HEK293 (cell line): Measurements from ENCODE around the gene RAMAC.
A peak's percentile ranks its signal among the peaks of the same experiment; 100 is the strongest.

Experiments
- FEZF1 ChIP-seq: fragments of 450-650 bp; formaldehyde crosslinking; IDR thresholded peaks from 2 replicates; pipeline ENCODE4 v1.5.1; 2016; ENCODE audit warnings: missing biosample characterization, missing genetic modification characterization
- GLIS1 ChIP-seq: fragments of 450-650 bp; formaldehyde crosslinking; IDR thresholded peaks from 2 replicates; pipeline ENCODE4 v1.5.1; 2016; ENCODE audit warnings: missing biosample characterization, missing genetic modification characterization
- HOXC10 ChIP-seq: sonication (generic); formaldehyde crosslinking; IDR thresholded peaks from 2 replicates; pipeline ENCODE4 v1.8.1; 2023; ENCODE audit warnings: mild to moderate bottlenecking, missing genetic modification reagents
- IKZF3 ChIP-seq: fragments of 450-650 bp; IDR thresholded peaks from 2 replicates; pipeline ENCODE4 v1.5.0; 2018; ENCODE audit warnings: missing biosample characterization, mild to moderate bottlenecking, missing genetic modification characterization, moderate library complexity
- MZF1 ChIP-seq: fragments of 450-650 bp; formaldehyde crosslinking; IDR thresholded peaks from 2 replicates; pipeline ENCODE4 v1.5.1; 2017; ENCODE audit warnings: missing biosample characterization, missing genetic modification characterization, borderline replicate concordance
- RBAK ChIP-seq: fragments of 450-650 bp; formaldehyde crosslinking; IDR thresholded peaks from 2 replicates; pipeline ENCODE4 v1.5.1; 2016; ENCODE audit warnings: missing biosample characterization, missing genetic modification characterization
- REPIN1 ChIP-seq: fragments of 450-650 bp; formaldehyde crosslinking; IDR thresholded peaks from 2 replicates; pipeline ENCODE4 v1.5.1; 2017; ENCODE audit warnings: missing biosample characterization, missing genetic modification characterization, low read depth
- SP7 ChIP-seq: fragments of 450-650 bp; formaldehyde crosslinking; IDR thresholded peaks from 2 replicates; pipeline ENCODE4 v1.5.1; 2016; ENCODE audit warnings: missing biosample characterization, missing genetic modification characterization
- ZBTB7A ChIP-seq: fragments of 450-650 bp; formaldehyde crosslinking; IDR thresholded peaks from 2 replicates; pipeline ENCODE4 v1.5.1; 2016; ENCODE audit warnings: low read depth, missing biosample characterization, missing genetic modification characterization
- ZFP41 ChIP-seq: fragments of 450-650 bp; formaldehyde crosslinking; IDR thresholded peaks from 2 replicates; pipeline ENCODE4 v1.5.1; 2016; ENCODE audit warnings: missing biosample characterization, missing genetic modification characterization, borderline replicate concordance
- ZNF133 ChIP-seq: fragments of 450-650 bp; formaldehyde crosslinking; IDR thresholded peaks from 2 replicates; pipeline ENCODE4 v1.5.1; 2016; ENCODE audit warnings: missing biosample characterization, missing genetic modification characterization
- ZNF157 ChIP-seq: fragments of 450-650 bp; formaldehyde crosslinking; IDR thresholded peaks from 2 replicates; pipeline ENCODE4 v1.5.1; 2016; ENCODE audit warnings: missing biosample characterization, missing genetic modification characterization
- ZNF16 ChIP-seq: fragments of 450-650 bp; formaldehyde crosslinking; IDR thresholded peaks from 2 replicates; pipeline ENCODE4 v1.5.1; 2016; ENCODE audit warnings: low read depth, missing biosample characterization, missing genetic modification characterization
- ZNF174 ChIP-seq: fragments of 450-650 bp; formaldehyde crosslinking; IDR thresholded peaks from 2 replicates; pipeline ENCODE4 v1.5.0; 2017; ENCODE audit warnings: missing biosample characterization, mild to moderate bottlenecking, missing genetic modification characterization
- ZNF211 ChIP-seq: fragments of 450-650 bp; formaldehyde crosslinking; IDR thresholded peaks from 2 replicates; pipeline ENCODE4 v1.5.1; 2016; ENCODE audit warnings: low read depth, missing biosample characterization, missing genetic modification characterization
- ZNF221 ChIP-seq: fragments of 450-650 bp; formaldehyde crosslinking; IDR thresholded peaks from 2 replicates; pipeline ENCODE4 v1.5.1; 2017; ENCODE audit warnings: missing biosample characterization, missing genetic modification characterization, borderline replicate concordance
- ZNF335 ChIP-seq: fragments of 450-650 bp; formaldehyde crosslinking; conservative IDR thresholded peaks from 2 replicates; pipeline ENCODE4 v1.5.1; 2016; ENCODE audit warnings: missing biosample characterization, missing genetic modification characterization
- ZNF501 ChIP-seq: fragments of 450-650 bp; formaldehyde crosslinking; IDR thresholded peaks from 2 replicates; pipeline ENCODE4 v1.5.1; 2016; ENCODE audit warnings: missing biosample characterization, missing genetic modification characterization
- ZNF521 ChIP-seq: fragments of 450-650 bp; formaldehyde crosslinking; IDR thresholded peaks from 2 replicates; pipeline ENCODE4 v1.5.1; 2017; ENCODE audit warnings: missing biosample characterization, mild to moderate bottlenecking, missing genetic modification characterization
- ZNF530 ChIP-seq: fragments of 450-650 bp; formaldehyde crosslinking; IDR thresholded peaks from 2 replicates; pipeline ENCODE4 v1.5.1; 2016; ENCODE audit warnings: low read depth, missing biosample characterization, missing genetic modification characterization
- ZNF544 ChIP-seq: fragments of 450-650 bp; formaldehyde crosslinking; IDR thresholded peaks from 2 replicates; pipeline ENCODE4 v1.5.0; 2017; ENCODE audit warnings: missing biosample characterization, missing genetic modification characterization
- ZNF623 ChIP-seq: fragments of 450-650 bp; formaldehyde crosslinking; IDR thresholded peaks from 2 replicates; pipeline ENCODE4 v1.5.1; 2016; ENCODE audit warnings: missing biosample characterization, missing genetic modification characterization
- ZNF664 ChIP-seq: fragments of 450-650 bp; formaldehyde crosslinking; IDR thresholded peaks from 2 replicates; pipeline ENCODE4 v1.5.1; 2016; ENCODE audit warnings: missing biosample characterization, missing genetic modification characterization
- ZNF776 ChIP-seq: fragments of 450-650 bp; formaldehyde crosslinking; IDR thresholded peaks from 2 replicates; pipeline ENCODE4 v1.5.0; 2017; ENCODE audit warnings: missing biosample characterization, missing genetic modification characterization, borderline replicate concordance
- ZNF830 ChIP-seq: fragments of 450-650 bp; IDR thresholded peaks from 2 replicates; pipeline ENCODE4 v1.5.0; 2018; ENCODE audit warnings: missing biosample characterization, missing genetic modification characterization, low read depth, mild to moderate bottlenecking, moderate library complexity
- ZNF843 ChIP-seq: fragments of 450-650 bp; formaldehyde crosslinking; IDR thresholded peaks from 2 replicates; pipeline ENCODE4 v1.5.1; 2016; ENCODE audit warnings: missing biosample characterization, missing genetic modification characterization
- TF ChIP-seq, protein P1 (sequence below): fragments of 450-650 bp; formaldehyde crosslinking; IDR thresholded peaks from 2 replicates; pipeline ENCODE4 v1.5.1; 2017; ENCODE audit warnings: missing biosample characterization, missing genetic modification characterization
- TF ChIP-seq, protein P2 (sequence below): fragments of 450-650 bp; formaldehyde crosslinking; IDR thresholded peaks from 2 replicates; pipeline ENCODE4 v1.5.1; 2017; ENCODE audit warnings: missing biosample characterization, missing genetic modification characterization
- TF ChIP-seq, protein P3 (sequence below): fragments of 450-650 bp; formaldehyde crosslinking; IDR thresholded peaks from 2 replicates; pipeline ENCODE4 v1.5.1; 2017; ENCODE audit warnings: missing biosample characterization, missing genetic modification characterization
- TF ChIP-seq, protein P4 (sequence below): fragments of 450-650 bp; formaldehyde crosslinking; IDR thresholded peaks from 2 replicates; pipeline ENCODE4 v1.5.1; 2016; ENCODE audit warnings: missing biosample characterization, missing genetic modification characterization

Gene RAMAC

DNA sequence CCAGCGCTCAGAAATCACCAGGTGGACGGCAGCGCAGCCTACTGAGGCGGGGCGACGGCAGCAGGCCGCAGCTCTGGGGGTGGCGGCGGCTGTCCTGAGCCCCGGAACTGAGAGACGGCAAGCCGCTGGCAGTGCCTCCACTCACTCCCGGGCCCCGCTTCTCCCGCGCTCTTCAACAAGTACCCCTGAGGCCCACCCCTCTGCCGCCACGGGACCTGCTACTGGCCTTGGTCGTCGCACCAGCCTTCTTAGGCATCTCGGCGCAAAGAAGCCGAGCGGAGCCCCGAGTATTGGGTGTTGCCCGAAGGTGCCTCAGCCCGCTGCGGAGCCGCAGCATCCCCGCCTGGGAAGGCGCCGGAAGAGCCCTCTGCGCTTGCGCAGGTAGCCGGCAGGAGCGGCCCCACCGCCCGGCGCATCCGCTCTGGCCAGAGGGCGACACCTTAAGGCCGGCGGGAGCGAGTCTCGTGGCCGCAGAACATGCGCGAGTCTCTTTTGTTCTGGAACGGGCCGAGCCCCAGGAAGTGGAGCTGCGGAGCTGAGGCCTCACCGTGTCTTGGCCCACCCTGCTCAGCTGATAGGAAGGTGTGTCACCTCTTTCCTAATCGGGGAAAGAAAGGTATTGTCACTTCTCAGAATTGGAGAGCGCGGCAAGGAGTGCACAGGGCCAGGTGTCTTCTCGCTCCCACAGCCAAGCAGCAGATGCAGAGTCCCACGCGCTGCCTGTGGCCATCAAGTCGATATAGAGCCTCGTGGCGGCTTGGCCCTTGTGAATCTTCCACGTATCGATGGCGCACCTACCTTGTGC, 25.5 kb downstream of the RAMAC start, which contains the start of gene C15orf40 (continued):
- TF ChIP-seq, protein P1, sequence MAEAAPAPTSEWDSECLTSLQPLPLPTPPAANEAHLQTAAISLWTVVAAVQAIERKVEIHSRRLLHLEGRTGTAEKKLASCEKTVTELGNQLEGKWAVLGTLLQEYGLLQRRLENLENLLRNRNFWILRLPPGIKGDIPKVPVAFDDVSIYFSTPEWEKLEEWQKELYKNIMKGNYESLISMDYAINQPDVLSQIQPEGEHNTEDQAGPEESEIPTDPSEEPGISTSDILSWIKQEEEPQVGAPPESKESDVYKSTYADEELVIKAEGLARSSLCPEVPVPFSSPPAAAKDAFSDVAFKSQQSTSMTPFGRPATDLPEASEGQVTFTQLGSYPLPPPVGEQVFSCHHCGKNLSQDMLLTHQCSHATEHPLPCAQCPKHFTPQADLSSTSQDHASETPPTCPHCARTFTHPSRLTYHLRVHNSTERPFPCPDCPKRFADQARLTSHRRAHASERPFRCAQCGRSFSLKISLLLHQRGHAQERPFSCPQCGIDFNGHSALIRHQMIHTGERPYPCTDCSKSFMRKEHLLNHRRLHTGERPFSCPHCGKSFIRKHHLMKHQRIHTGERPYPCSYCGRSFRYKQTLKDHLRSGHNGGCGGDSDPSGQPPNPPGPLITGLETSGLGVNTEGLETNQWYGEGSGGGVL (tag by site-specific recombination), result no peak
- TF ChIP-seq IKZF3 (tag by site-specific recombination) (no peak), ZNF133 (no peak), ZNF776 (tag by site-specific recombination) (no peak), ZNF174 (tag by site-specific recombination) (no peak), RBAK (tag by site-specific recombination) (no peak), ZNF623 (tag by site-specific recombination) (no peak; the same call in 1 of the 2 replicates), ZNF16 (tag by site-specific recombination) (no peak), ZNF544 (tag by site-specific recombination) (no peak), ZBTB7A (0 out of 2 replicates have a peak, but pooled peaks have one; percentile 23), ZNF521 (tag by site-specific recombination) (no peak), SP7 (tag by site-specific recombination) (peak; percentile 55), ZNF664 (no peak), ZNF221 (tag by site-specific recombination) (no peak), ZNF843 (tag by site-specific recombination) (0 out of 2 replicates have a peak, but pooled peaks have one; percentile 6), HOXC10 (CRISPR knock-in tag) (no peak), REPIN1 (no peak), FEZF1 (tag by site-specific recombination) (no peak), ZNF211 (no peak), ZNF335 (tag by site-specific recombination) (peak; percentile 80), ZNF157 (tag by site-specific recombination) (peak; percentile 6; the same call in 1 of the 2 replicates), ZNF830 (tag by site-specific recombination) (no peak), ZNF501 (tag by site-specific recombination) (no peak; the same call in 1 of the 2 replicates), ZFP41 (tag by site-specific recombination) (no peak), ZNF530 (tag by site-specific recombination) (no peak), MZF1 (tag by site-specific recombination) (no peak), GLIS1 (no peak; the same call in 1 of the 2 replicates)
- TF ChIP-seq, protein P2, sequence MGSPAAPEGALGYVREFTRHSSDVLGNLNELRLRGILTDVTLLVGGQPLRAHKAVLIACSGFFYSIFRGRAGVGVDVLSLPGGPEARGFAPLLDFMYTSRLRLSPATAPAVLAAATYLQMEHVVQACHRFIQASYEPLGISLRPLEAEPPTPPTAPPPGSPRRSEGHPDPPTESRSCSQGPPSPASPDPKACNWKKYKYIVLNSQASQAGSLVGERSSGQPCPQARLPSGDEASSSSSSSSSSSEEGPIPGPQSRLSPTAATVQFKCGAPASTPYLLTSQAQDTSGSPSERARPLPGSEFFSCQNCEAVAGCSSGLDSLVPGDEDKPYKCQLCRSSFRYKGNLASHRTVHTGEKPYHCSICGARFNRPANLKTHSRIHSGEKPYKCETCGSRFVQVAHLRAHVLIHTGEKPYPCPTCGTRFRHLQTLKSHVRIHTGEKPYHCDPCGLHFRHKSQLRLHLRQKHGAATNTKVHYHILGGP, result no peak
- TF ChIP-seq, protein P3, sequence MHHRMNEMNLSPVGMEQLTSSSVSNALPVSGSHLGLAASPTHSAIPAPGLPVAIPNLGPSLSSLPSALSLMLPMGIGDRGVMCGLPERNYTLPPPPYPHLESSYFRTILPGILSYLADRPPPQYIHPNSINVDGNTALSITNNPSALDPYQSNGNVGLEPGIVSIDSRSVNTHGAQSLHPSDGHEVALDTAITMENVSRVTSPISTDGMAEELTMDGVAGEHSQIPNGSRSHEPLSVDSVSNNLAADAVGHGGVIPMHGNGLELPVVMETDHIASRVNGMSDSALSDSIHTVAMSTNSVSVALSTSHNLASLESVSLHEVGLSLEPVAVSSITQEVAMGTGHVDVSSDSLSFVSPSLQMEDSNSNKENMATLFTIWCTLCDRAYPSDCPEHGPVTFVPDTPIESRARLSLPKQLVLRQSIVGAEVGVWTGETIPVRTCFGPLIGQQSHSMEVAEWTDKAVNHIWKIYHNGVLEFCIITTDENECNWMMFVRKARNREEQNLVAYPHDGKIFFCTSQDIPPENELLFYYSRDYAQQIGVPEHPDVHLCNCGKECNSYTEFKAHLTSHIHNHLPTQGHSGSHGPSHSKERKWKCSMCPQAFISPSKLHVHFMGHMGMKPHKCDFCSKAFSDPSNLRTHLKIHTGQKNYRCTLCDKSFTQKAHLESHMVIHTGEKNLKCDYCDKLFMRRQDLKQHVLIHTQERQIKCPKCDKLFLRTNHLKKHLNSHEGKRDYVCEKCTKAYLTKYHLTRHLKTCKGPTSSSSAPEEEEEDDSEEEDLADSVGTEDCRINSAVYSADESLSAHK (tag by site-specific recombination), result no peak; the same call in 1 of the 2 replicates
- TF ChIP-seq, protein P4, sequence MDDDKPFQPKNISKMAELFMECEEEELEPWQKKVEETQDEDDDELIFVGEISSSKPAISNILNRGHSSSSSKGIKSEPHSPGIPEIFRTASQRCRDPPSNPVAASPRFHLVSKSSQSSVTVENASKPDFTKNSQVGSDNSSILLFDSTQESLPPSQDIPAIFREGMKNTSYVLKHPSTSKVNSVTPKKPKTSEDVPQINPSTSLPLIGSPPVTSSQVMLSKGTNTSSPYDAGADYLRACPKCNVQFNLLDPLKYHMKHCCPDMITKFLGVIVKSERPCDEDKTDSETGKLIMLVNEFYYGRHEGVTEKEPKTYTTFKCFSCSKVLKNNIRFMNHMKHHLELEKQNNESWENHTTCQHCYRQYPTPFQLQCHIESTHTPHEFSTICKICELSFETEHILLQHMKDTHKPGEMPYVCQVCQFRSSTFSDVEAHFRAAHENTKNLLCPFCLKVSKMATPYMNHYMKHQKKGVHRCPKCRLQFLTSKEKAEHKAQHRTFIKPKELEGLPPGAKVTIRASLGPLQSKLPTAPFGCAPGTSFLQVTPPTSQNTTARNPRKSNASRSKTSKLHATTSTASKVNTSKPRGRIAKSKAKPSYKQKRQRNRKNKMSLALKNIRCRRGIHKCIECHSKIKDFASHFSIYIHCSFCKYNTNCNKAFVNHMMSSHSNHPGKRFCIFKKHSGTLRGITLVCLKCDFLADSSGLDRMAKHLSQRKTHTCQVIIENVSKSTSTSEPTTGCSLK (tag by site-specific recombination), result no peak
